IPS-15b (cell line): Measurements from ENCODE around the gene FOXL3.

Experiments used
- H3K27me3 ChIP-seq: one replicate; pipeline ENCODE4 v1.6.1; 2013; ENCODE audit warnings: low read length; ENCODE audit not compliant: control insufficient read depth, insufficient read depth
- H3K36me3 ChIP-seq: one replicate; pipeline ENCODE4 v1.6.1; 2013; ENCODE audit warnings: low read length; ENCODE audit not compliant: control insufficient read depth, insufficient read depth
- H3K4me1 ChIP-seq: one replicate; pipeline ENCODE4 v1.6.1; 2013; ENCODE audit warnings: mild to moderate bottlenecking, low read length; ENCODE audit not compliant: control insufficient read depth, insufficient read depth
- H3K4me3 ChIP-seq: one replicate; pipeline ENCODE4 v1.5.1; 2013; ENCODE audit warnings: low read depth, low read length
- H3K9ac ChIP-seq: one replicate; pipeline ENCODE4 v1.6.1; 2013; ENCODE audit warnings: low read depth, mild to moderate bottlenecking, low read length
- H3K9me3 ChIP-seq: one replicate; pipeline ENCODE4 v1.6.1; 2013; ENCODE audit warnings: mild to moderate bottlenecking, low read length; ENCODE audit not compliant: control insufficient read depth, insufficient read depth

Gene FOXL3

DNA sequence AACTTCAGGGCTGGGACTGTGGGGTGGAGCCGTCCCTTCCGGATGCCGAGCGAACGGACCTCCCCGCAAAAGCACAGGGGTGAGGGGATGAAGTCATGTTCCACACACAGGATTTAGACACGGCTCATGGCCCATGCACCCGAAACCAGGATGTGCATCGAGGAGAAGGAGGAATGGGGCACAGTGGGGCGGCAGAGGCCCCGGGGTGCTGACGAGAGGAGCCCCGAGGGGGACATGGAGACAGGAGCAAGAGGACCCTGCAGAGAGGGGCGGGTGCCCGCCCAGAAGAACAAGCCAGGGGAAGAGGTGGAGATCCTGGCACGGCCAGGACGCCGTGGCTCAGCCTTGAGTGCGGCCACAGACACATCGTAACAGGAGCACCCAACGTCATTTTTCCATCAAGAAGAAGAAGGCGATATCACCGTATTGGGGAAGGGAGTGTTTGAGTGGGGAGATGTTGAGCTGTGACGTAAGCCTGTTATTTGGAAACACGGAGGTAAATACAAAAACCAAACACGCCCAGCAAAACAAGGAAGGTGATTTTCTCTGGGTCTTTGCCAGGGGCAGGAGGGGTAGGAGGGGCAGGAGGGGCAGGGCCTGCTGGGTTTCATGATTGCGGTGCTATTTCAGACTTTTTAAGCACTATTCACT is 25.3 kb upstream of the FOXL3 start:
- Histone ChIP-seq H3K9me3 (peaks cover 26% of the 10 kb centered on the region), H3K36me3 (peaks cover 15% of the 10 kb centered on the region), H3K4me1 (no peaks in the 10 kb centered on the region), H3K4me3 (no peak overlapping the region), H3K9ac (no peak overlapping the region), H3K27me3 (no peaks in the 10 kb centered on the region)

DNA sequence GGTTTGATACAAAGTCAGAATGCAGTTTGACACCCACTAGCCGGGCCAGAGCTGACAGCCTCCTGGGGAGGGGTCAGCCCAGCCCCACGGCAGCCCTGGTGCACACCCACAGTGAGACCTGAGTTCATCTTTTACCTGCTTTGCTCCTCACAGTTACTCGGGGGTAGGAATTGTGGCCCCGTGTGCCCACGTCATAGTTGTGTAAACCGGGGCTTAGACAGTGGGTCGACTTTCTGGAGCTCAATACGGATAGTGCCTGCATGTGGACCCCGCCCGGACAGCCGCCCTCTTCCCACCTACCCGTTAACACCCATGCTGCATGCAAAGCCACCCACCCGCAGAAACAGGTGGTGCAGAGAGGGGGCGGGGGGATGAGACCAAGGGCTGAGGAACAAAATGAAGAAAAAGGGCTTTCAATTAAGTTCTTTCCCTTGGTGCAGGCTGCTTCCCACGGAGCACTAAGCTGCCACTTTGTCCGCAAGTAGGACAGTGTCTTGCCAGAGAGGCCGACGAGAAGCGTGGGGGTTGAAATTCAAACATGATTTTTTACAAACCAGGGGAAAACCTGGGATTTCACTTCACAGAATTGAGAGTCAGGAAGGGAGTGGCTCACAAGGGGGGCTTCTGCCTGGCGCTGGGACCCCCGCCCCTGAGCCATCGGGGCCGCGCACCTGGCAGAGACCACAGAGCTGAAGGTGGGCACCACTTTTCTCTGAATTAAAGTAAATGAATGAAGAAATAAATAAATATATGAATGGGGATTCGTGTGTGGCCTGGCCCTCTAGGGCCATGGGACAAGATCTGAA is 24.6 kb upstream of the FOXL3 start:
- H3K4me3 ChIP-seq: no peak overlapping the region
- H3K36me3 ChIP-seq: peaks cover 9% of the 10 kb centered on the region
- no peak overlapping the region for H3K9ac ChIP-seq
- H3K9me3 ChIP-seq: peaks cover 26% of the 10 kb centered on the region
- no peaks in the 10 kb centered on the region for H3K4me1 ChIP-seq
- no peaks in the 10 kb centered on the region for H3K27me3 ChIP-seq

DNA sequence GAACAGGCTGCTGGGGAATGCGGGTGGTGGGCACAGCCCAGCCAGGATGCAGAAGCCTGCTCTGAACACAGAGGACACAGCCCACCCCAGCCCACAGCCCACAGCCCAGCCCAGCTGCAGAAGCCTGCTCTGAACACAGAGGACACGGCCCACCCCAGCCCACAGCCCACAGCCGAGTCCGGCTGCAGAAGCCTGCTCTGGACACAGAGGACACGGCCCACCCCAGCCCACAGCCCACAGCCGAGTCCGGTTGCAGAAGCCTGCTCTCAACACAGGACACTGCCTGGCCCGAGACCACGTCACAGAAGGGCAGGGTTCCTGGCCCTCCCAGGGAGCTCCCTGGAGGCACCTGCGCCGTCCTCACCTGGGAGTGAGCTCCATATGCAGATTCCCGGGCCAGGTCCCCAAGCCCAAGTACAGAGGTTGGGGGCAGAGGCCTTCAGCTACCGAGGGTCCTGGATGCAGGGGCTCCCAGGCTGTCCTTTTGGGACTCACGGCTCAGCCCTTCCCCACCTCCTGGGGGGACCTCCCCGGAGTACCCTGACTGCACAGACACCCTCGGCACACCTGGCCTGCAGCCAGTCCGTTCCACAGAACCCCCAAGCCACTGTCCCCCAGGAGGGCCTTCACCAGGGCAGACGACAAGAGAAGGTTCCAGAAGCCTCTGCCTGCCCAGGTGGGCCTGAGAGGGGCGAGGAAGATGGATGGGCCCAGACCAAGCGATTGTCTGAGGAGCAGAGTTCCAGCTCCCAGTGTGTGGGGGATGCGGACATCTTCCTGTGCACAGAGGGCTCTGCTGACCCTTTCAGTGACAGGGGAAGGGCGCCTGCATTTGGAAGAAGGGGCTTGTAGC is 23.7 kb upstream of the FOXL3 start:
- H3K9me3 ChIP-seq: peaks cover 18% of the 10 kb centered on the region
- H3K4me1 ChIP-seq: no peaks in the 10 kb centered on the region
- no peaks in the 10 kb centered on the region for H3K27me3 ChIP-seq
- no peak overlapping the region for H3K9ac ChIP-seq
- no peak overlapping the region for H3K4me3 ChIP-seq
- peaks cover 1% of the 10 kb centered on the region for H3K36me3 ChIP-seq

DNA sequence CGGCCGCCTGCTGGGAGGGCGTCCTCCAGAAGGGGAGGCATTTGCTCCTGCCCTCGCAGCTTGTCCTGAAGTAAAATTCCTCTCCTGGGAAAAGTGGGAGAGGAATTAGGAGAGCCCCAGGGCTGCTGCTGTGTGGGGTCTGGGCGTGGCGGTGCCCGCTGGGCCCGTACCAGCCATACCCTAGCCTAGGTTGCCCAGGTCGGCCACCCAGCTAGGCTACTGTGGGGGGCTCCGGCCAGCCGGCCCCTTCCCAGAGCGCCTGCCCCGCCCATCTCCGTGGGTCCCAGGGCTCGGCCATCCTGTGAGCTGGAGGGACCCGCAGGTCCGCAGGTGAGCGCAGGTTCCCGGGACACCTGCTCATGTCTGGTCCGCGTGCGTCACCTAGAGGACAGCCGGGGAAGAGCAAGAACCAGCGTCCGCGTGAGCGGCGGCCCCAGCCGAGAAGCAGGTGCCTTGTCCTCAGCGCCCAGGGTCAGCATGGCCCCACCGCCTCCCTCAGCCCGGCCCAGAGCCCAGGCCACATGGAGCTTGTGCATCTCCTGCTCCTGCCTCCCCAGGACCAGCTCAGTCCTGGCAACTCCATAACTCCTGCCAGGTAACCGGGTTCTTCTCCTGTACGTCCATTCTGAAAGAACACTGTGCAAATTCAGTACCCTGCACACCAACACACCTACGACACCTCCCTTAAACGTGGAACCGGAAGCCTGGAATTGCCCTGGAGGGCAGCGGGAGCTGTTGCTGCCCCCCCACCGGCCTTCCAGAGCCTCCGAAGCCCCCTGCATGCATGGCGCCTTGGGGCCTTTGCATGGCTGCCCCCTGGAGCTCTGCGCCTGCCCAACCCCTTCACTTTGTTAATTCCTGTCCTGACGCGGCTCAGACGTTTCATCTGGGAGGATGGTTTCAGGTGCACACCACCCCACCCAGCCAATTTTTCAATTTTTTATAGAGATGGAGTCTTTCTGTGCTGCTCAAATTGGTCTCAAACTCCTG is 22.8 kb upstream of the FOXL3 start:
- H3K27me3 ChIP-seq: no peaks in the 10 kb centered on the region
- H3K9me3 ChIP-seq: peaks cover 17% of the 10 kb centered on the region
- no peaks in the 10 kb centered on the region for H3K36me3 ChIP-seq
- no peak overlapping the region for H3K4me3 ChIP-seq
- H3K4me1 ChIP-seq: no peaks in the 10 kb centered on the region
- no peak overlapping the region for H3K9ac ChIP-seq

DNA sequence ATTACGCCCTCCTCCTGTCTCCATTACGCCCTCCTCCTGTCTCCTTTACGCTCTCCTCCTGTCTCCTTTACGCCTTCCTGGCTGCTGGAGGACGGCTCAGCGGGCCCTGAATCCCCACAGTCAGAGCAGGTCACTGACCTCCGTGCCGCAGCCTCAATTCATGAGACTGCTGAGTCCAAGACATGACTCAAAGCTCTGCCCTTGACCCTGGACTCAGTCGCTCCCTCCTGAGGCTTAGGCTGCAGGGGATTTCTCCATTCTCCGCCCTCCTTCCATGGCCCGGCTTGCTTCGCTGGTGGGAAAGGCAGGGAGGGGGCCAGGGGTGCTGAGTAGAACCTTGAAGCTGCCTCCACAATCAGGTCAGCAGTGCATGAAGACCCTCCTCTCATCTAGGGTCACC is 21.0 kb upstream of the FOXL3 start:
- Histone ChIP-seq H3K9me3 (peaks cover 11% of the 10 kb centered on the region), H3K4me3 (no peak overlapping the region), H3K36me3 (no peaks in the 10 kb centered on the region), H3K27me3 (no peaks in the 10 kb centered on the region), H3K9ac (no peak overlapping the region), H3K4me1 (no peaks in the 10 kb centered on the region)

DNA sequence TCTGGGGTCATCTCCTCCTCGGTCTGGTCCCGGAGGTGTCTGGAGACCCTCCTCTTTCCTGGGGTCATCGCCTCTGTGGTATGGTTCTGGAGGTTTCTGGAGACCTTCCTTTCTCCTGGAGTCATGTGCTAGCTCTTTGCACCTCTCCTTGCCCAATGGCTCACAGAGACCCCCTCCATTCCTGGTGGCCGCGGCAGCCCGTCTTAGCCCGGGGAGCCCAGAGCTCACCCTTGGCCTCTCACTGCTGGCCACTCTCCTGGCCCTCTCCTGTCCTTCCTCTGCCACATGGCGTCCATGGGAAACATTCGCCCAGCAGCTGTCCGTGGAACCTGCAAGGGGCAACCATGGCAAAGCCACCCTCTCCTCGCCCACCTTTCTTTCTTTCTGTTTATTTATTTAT is 20.2 kb upstream of the FOXL3 start:
- Histone ChIP-seq H3K27me3 (no peaks in the 10 kb centered on the region), H3K4me1 (no peaks in the 10 kb centered on the region), H3K36me3 (no peaks in the 10 kb centered on the region), H3K9ac (no peak overlapping the region), H3K4me3 (no peak overlapping the region), H3K9me3 (peaks cover 11% of the 10 kb centered on the region)

DNA sequence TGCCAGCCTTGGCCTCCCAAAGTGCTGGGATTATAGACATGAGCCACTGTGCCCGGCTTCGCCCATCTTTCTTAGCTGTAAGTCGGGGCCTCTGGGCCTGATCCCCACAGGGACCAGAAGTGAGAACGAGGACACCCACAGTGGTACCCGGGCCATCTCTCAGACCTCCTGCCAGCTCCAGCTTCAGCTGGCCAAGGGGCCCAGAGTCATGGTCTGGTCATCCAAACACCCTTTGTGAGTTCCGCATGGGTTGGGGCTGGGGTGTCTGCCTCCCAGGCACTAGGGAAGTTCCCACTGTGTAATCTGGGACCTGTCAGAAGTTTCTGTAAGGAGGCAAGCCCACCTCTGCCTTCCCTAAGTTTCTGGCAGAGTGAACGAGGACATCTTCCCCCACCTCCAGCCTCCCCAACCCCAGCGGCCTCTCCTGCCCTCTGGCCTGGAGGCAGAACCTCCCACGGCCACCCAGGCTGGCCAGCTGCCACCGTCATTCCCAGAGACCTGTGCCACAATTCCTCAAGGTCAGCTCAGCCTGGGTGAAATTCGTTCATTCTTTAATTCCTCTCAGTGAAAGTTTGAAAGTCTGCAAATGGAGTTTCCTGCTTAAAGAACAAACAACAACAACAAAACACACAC is 19.5 kb upstream of the FOXL3 start:
- H3K27me3 ChIP-seq: no peaks in the 10 kb centered on the region
- no peaks in the 10 kb centered on the region for H3K4me1 ChIP-seq
- no peak overlapping the region for H3K9ac ChIP-seq
- peaks cover 15% of the 10 kb centered on the region for H3K9me3 ChIP-seq
- no peaks in the 10 kb centered on the region for H3K36me3 ChIP-seq
- no peak overlapping the region for H3K4me3 ChIP-seq

DNA sequence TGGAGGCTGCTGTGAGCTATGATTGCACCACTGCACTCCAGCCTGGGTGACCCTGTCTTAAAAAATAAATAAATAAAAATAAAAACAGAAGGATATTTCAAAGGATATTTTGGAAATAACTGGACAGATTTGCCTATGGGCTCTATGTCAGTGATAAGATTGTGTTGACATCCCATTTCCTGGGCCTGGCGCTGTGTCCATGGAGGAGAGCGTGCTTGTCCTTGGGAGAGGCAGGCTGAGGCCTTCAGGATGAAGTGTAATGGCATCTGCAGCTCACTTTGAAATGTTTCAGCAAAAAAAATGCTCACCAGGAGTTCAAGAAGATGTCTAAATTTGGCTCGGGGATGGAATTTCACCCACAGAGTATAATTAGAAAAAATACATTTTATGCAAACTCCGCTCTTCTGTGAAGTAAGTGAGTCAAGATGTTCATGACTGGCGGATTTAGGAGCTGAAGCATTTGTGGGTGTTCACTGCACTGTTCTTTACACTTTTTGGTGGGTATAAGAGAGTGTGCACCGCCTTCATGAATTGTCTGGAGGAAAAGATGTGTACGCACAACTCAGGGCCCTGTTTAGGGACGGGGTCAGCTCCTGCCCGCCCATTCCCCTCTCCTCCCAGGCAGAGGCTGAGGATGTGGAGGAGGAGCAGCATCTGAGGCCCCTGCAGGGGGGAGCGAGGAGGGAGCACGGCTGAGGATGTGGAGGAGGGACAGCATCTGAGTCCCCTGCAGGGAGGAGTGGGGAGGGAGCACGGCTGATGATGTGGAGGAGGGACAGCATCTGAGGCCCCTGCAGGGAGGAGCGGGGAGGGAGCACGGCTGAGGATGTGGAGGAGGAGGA is 18.5 kb upstream of the FOXL3 start:
- no peaks in the 10 kb centered on the region for H3K27me3 ChIP-seq
- no peak overlapping the region for H3K4me3 ChIP-seq
- peaks cover 20% of the 10 kb centered on the region for H3K9me3 ChIP-seq
- H3K4me1 ChIP-seq: no peaks in the 10 kb centered on the region
- no peaks in the 10 kb centered on the region for H3K36me3 ChIP-seq
- no peak overlapping the region for H3K9ac ChIP-seq

DNA sequence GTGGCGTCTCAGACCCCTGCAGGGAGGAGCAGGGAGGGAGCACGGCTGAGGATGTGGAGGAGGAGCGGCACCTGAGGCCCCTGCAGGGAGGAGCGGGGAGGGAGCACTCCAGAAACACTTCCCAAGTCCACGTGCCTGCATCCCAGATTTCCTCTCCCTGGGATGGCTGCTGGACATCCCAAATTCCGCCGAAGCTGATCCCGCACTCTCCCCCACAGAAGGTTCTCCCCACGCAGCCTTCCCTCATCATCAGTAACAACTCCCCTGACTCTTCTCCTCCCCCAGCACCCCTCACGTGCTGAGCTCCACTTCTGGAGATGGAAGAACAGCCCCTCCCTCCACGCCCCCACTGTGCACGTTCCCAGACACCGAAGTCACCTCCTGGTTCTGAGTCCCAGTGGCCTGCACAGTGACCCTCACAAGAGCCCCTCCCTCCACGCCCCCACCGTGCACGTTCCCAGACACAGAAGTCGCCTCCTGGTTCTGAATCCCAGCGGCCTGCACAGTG is 17.8 kb upstream of the FOXL3 start:
- no peaks in the 10 kb centered on the region for H3K4me1 ChIP-seq
- no peak overlapping the region for H3K9ac ChIP-seq
- H3K36me3 ChIP-seq: no peaks in the 10 kb centered on the region
- H3K27me3 ChIP-seq: no peaks in the 10 kb centered on the region
- no peak overlapping the region for H3K4me3 ChIP-seq
- peaks cover 20% of the 10 kb centered on the region for H3K9me3 ChIP-seq

DNA sequence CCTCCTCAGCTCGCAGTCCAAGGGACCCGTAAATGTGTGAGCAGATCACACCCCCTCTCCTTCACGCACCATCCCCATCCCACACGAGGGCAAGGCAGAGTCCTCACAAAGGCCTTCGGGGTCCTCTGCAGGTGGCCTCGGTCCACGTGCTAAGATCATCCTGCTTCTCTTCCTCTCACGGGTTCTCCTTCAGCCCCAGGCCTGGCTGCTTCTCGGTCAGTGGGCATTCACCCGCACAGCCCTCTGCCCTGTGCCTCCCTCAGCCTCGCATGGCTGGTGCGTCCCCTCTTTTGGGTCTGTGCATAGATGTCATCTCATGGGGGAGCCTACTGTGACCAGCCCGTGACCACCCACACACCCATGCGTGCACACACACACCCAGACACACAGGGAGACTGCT is 17.3 kb upstream of the FOXL3 start:
- H3K36me3 ChIP-seq: no peaks in the 10 kb centered on the region
- no peaks in the 10 kb centered on the region for H3K4me1 ChIP-seq
- peaks cover 20% of the 10 kb centered on the region for H3K9me3 ChIP-seq
- no peaks in the 10 kb centered on the region for H3K27me3 ChIP-seq
- no peak overlapping the region for H3K9ac ChIP-seq
- no peak overlapping the region for H3K4me3 ChIP-seq
